Measurements from ENCODE around the gene PSMD13. TPM values are rescaled to one million over a fixed set of nuclear protein-coding genes. Genes with fewer than 3 reads are reported as not detected.

Gene PSMD13
- total RNA-seq, 1 donor from 2014 or later: 115 TPM

- H3K9me3 Mint-ChIP-seq (ENCODE audit: unreplicated experiment): no peaks in the 10 kb centered on the region
- H3K27me3 Mint-ChIP-seq (ENCODE audit: unreplicated experiment): no peaks in the 10 kb centered on the region
- H3K27ac Mint-ChIP-seq (ENCODE audit: unreplicated experiment): no peak overlapping the region
- H3K36me3 Mint-ChIP-seq (ENCODE audit: unreplicated experiment): peaks cover 67% of the 10 kb centered on the region
- H3K4me1 Mint-ChIP-seq (ENCODE audit: unreplicated experiment): no peaks in the 10 kb centered on the region
- no peak overlapping the region for H3K4me3 Mint-ChIP-seq (ENCODE audit: unreplicated experiment)
- TF ChIP-seq CTCF (IDR thresholded peaks at IDR 0.05): no peak
- DNase-seq (ENCODE audit: extremely low spot score, unreplicated experiment): no peak
Measured at GRCh38 chr11:244376-244775, 7.6 kb downstream of the PSMD13 start.

GRCh38 chr11:249062-249461 lies 12.3 kb downstream of the PSMD13 start:
- Mint-ChIP-seq H3K4me1 (ENCODE audit: unreplicated experiment) (no peaks in the 10 kb centered on the region), H3K27ac (ENCODE audit: unreplicated experiment) (no peak overlapping the region), H3K4me3 (ENCODE audit: unreplicated experiment) (no peak overlapping the region), H3K9me3 (ENCODE audit: unreplicated experiment) (no peaks in the 10 kb centered on the region), H3K27me3 (ENCODE audit: unreplicated experiment) (no peaks in the 10 kb centered on the region), H3K36me3 (ENCODE audit: unreplicated experiment) (peaks cover 62% of the 10 kb centered on the region)
- DNase-seq (ENCODE audit: extremely low spot score, unreplicated experiment): no peak
- TF ChIP-seq CTCF (IDR thresholded peaks at IDR 0.05): no peak

GRCh38 chr11:250274-250673 lies 13.5 kb downstream of the PSMD13 start:
- no peak for TF ChIP-seq CTCF (IDR thresholded peaks at IDR 0.05)
- Mint-ChIP-seq H3K36me3 (ENCODE audit: unreplicated experiment) (peaks cover 55% of the 10 kb centered on the region), H3K27me3 (ENCODE audit: unreplicated experiment) (no peaks in the 10 kb centered on the region), H3K4me1 (ENCODE audit: unreplicated experiment) (no peaks in the 10 kb centered on the region), H3K27ac (ENCODE audit: unreplicated experiment) (no peak overlapping the region), H3K4me3 (ENCODE audit: unreplicated experiment) (no peak overlapping the region), H3K9me3 (ENCODE audit: unreplicated experiment) (no peaks in the 10 kb centered on the region)
- DNase-seq (ENCODE audit: extremely low spot score, unreplicated experiment): peak; percentile 51

- no peaks in the 10 kb centered on the region for H3K27me3 Mint-ChIP-seq (ENCODE audit: unreplicated experiment)
- TF ChIP-seq CTCF (IDR thresholded peaks at IDR 0.05): peak; percentile 68
- H3K36me3 Mint-ChIP-seq (ENCODE audit: unreplicated experiment): peaks cover 51% of the 10 kb centered on the region
- DNase-seq (ENCODE audit: extremely low spot score, unreplicated experiment): peak; percentile 86
- H3K27ac Mint-ChIP-seq (ENCODE audit: unreplicated experiment): no peak overlapping the region
- no peaks in the 10 kb centered on the region for H3K4me1 Mint-ChIP-seq (ENCODE audit: unreplicated experiment)
- no peaks in the 10 kb centered on the region for H3K9me3 Mint-ChIP-seq (ENCODE audit: unreplicated experiment)
- H3K4me3 Mint-ChIP-seq (ENCODE audit: unreplicated experiment): no peak overlapping the region
Measured at GRCh38 chr11:250740-251299, 14.0 kb downstream of the PSMD13 start.

GRCh38 chr11:251550-251949 lies 14.8 kb downstream of the PSMD13 start:
- Mint-ChIP-seq H3K4me3 (ENCODE audit: unreplicated experiment) (no peak overlapping the region), H3K27ac (ENCODE audit: unreplicated experiment) (no peak overlapping the region)
- no peak for TF ChIP-seq CTCF (IDR thresholded peaks at IDR 0.05)

More at GRCh38 chr11:251550-251949, 14.8 kb downstream of the PSMD13 start:
- DNase-seq (ENCODE audit: extremely low spot score, unreplicated experiment): peak; percentile 57
- H3K27me3 Mint-ChIP-seq (ENCODE audit: unreplicated experiment): no peaks in the 10 kb centered on the region
- H3K4me1 Mint-ChIP-seq (ENCODE audit: unreplicated experiment): no peaks in the 10 kb centered on the region
- H3K9me3 Mint-ChIP-seq (ENCODE audit: unreplicated experiment): no peaks in the 10 kb centered on the region
- peaks cover 45% of the 10 kb centered on the region for H3K36me3 Mint-ChIP-seq (ENCODE audit: unreplicated experiment)
